H1 (cell line): ENCODE measurements around the gene KCNMB2. TPM values are rescaled to one million over a fixed set of nuclear protein-coding genes. Genes with fewer than 3 reads are reported as not detected.
A peak's percentile ranks its signal among the peaks of the same experiment; 100 is the strongest.

Experiments used
- CTCF ChIA-PET: fragments of 300-600 bp; sonication (Branson Sonifier 250); formaldehyde crosslinking; loops from one replicate; lab custom pipeline; 2021; ENCODE audit not compliant: partially characterized antibody; lab: Charles Lee
- POLR2A ChIA-PET: fragments of 300-600 bp; sonication (Branson Sonifier 250); formaldehyde crosslinking; loops from one replicate; lab custom pipeline; 2021; ENCODE audit warnings: inconsistent platforms; ENCODE audit not compliant: partially characterized antibody; lab: Charles Lee
- DNase-seq, 2 experiments: peaks; one replicate each; pipeline versions ENCODE4 v3.0.0 to v3.0.0-alpha.2; 2010 to 2022; ENCODE audit warnings: low spot score in 2 of 2, low read depth in 1 of 2, mixed read lengths in 1 of 2
- FAIRE-seq: peaks from 2 replicates; lab custom pipeline; 2011; peaks lifted over from hg19 to GRCh38; lab: Jason Lieb, UNC
- H2AFZ ChIP-seq: 2 replicates; pipeline ENCODE4 v1.8.1; 2012; ENCODE audit warnings: low read length, inconsistent platforms
- H2AK5ac ChIP-seq: 2 replicates; pipeline ENCODE4 v1.6.1; 2013; ENCODE audit warnings: low read depth, low read length
- H2BK120ac ChIP-seq: replicated peaks from 2 replicates; pipeline ENCODE3; 2013; ENCODE audit warnings: low read depth, low read length, inconsistent platforms
- H2BK12ac ChIP-seq: 2 replicates; pipeline ENCODE4 v1.6.1; 2013; ENCODE audit warnings: low read depth, low read length
- H2BK15ac ChIP-seq: 2 replicates; pipeline ENCODE4 v1.6.1; 2013; ENCODE audit warnings: low read length
- H2BK20ac ChIP-seq: 2 replicates; pipeline ENCODE4 v1.6.1; 2013; ENCODE audit warnings: low read length
- H2BK5ac ChIP-seq: 2 replicates; pipeline ENCODE4 v1.6.1; 2013; ENCODE audit warnings: low read depth, low read length
- H3K14ac ChIP-seq: 2 replicates; pipeline ENCODE4 v1.6.1; 2013; ENCODE audit warnings: inconsistent platforms; ENCODE audit not compliant: insufficient read length
- H3K18ac ChIP-seq: 2 replicates; pipeline ENCODE4 v1.6.1; 2013; ENCODE audit warnings: low read length; ENCODE audit errors: extremely low read depth
- H3K23ac ChIP-seq: 2 replicates; pipeline ENCODE4 v1.6.1; 2013; ENCODE audit warnings: inconsistent platforms; ENCODE audit not compliant: insufficient read length
- H3K23me2 ChIP-seq: 2 replicates; pipeline ENCODE4 v1.6.1; 2013; ENCODE audit warnings: low read depth, low read length
- H3K27ac ChIP-seq: 2 replicates; pipeline ENCODE4 v1.6.1; 2011; ENCODE audit warnings: low read depth, low read length, inconsistent platforms
- H3K27me3 ChIP-seq, 4 experiments: replicated peaks in 1 of 4; 1 replicate in 1 of 4; 2 replicates in 3 of 4; pipeline versions ENCODE4 v1.6.1 to v1.8.1; 2011 to 2013; ENCODE audit warnings: low read length in 3 of 4, mild to moderate bottlenecking in 3 of 4, inconsistent platforms in 2 of 4, mixed read lengths in 2 of 4, moderate library complexity in 1 of 4; ENCODE audit not compliant: control insufficient read depth in 3 of 4, insufficient read depth in 3 of 4; ENCODE audit errors: extremely low read depth in 1 of 4
- H3K36me3 ChIP-seq, 4 experiments: 2 replicates each; pipeline versions ENCODE4 v1.6.1 to v1.8.1; 2011 to 2013; ENCODE audit warnings: mild to moderate bottlenecking in 4 of 4, low read length in 3 of 4, moderate library complexity in 2 of 4, control low read depth in 1 of 4, inconsistent platforms in 1 of 4; ENCODE audit not compliant: insufficient read depth in 4 of 4, control insufficient read depth in 2 of 4
- H3K4ac ChIP-seq: replicated peaks from 2 replicates; pipeline ENCODE3; 2013; ENCODE audit warnings: low read length, low read depth, mixed read lengths, inconsistent platforms; ENCODE audit not compliant: insufficient read length
- H3K4me1 ChIP-seq, 4 experiments: replicated peaks in 1 of 4; 1 replicate in 1 of 4; 2 replicates in 3 of 4; pipeline versions ENCODE4 v1.6.1 to v1.8.1; 2011 to 2013; ENCODE audit warnings: low read length in 3 of 4, inconsistent platforms in 2 of 4, mixed read lengths in 1 of 4; ENCODE audit not compliant: insufficient read depth in 4 of 4, control insufficient read depth in 3 of 4
- H3K4me2 ChIP-seq, 2 experiments: 2 replicates each; pipeline versions ENCODE4 v1.6.1 to v1.8.1; 2011 to 2013; ENCODE audit warnings: low read depth in 2 of 2, low read length in 2 of 2, control low read depth in 1 of 2, inconsistent platforms in 1 of 2, mild to moderate bottlenecking in 1 of 2; ENCODE audit not compliant: insufficient read depth in 1 of 2
- H3K4me3 ChIP-seq, 4 experiments: fragments of 200-600, 300-600 bp in 1 of 4; sonication (generic), shearing (Covaris generic), sonication (Bioruptor Twin) in 1 of 4; 2 replicates each; pipeline versions ENCODE4 v1.5.1 to v1.8.1; 2011 to 2016; ENCODE audit warnings: low read length in 4 of 4, low read depth in 3 of 4, control low read depth in 2 of 4, inconsistent platforms in 2 of 4, mild to moderate bottlenecking in 2 of 4, mixed read lengths in 1 of 4, moderate library complexity in 1 of 4; ENCODE audit not compliant: insufficient read depth in 2 of 4; ENCODE audit errors: extremely low read depth in 1 of 4
- H3K56ac ChIP-seq: replicated peaks from 2 replicates; pipeline ENCODE3; 2013; ENCODE audit warnings: low read depth, mild to moderate bottlenecking, mixed read lengths, low read length, inconsistent platforms; ENCODE audit not compliant: insufficient read length
- H3K79me1 ChIP-seq: 2 replicates; pipeline ENCODE4 v1.6.1; 2013; ENCODE audit warnings: low read depth, low read length, control low read depth
- H3K79me2 ChIP-seq, 2 experiments: 2 replicates each; pipeline versions ENCODE4 v1.6.1 to v1.8.1; 2012 to 2013; ENCODE audit warnings: low read length in 2 of 2, mild to moderate bottlenecking in 2 of 2, inconsistent platforms in 1 of 2; ENCODE audit not compliant: insufficient read depth in 2 of 2, control insufficient read depth in 1 of 2
- H3K9ac ChIP-seq, 4 experiments: replicated peaks in 1 of 4; 1 replicate in 1 of 4; 2 replicates in 3 of 4; pipeline versions ENCODE4 v1.6.1 to v1.8.1; 2011 to 2013; ENCODE audit warnings: low read depth in 3 of 4, low read length in 3 of 4, control low read depth in 2 of 4, mild to moderate bottlenecking in 2 of 4, moderate library complexity in 2 of 4, inconsistent platforms in 1 of 4; ENCODE audit errors: extremely low read depth in 1 of 4
- H3K9me3 ChIP-seq, 2 experiments: 2 replicates each; pipeline versions ENCODE4 v1.6.1 to v1.8.1; 2012 to 2013; ENCODE audit warnings: mild to moderate bottlenecking in 2 of 2, moderate library complexity in 2 of 2, control low read depth in 1 of 2, inconsistent platforms in 1 of 2, low read depth in 1 of 2, low read length in 1 of 2, mixed read lengths in 1 of 2; ENCODE audit not compliant: insufficient read depth in 2 of 2
- H4K20me1 ChIP-seq, 2 experiments: replicated peaks in 1 of 2; 2 replicates each; pipeline versions ENCODE3 to v1.8.1; 2011 to 2013; ENCODE audit warnings: inconsistent platforms in 2 of 2, low read length in 2 of 2, mild to moderate bottlenecking in 1 of 2; ENCODE audit not compliant: insufficient read depth in 2 of 2, control insufficient read depth in 1 of 2
- H4K5ac ChIP-seq: 2 replicates; pipeline ENCODE4 v1.6.1; 2013; ENCODE audit warnings: low read length, low read depth, mixed read lengths, inconsistent platforms; ENCODE audit not compliant: insufficient read length
- H4K8ac ChIP-seq: 2 replicates; pipeline ENCODE4 v1.8.0; 2013; ENCODE audit warnings: mild to moderate bottlenecking, moderate library complexity, low read length, inconsistent platforms; ENCODE audit not compliant: insufficient read depth; ENCODE audit errors: extremely low read depth
- H4K91ac ChIP-seq: replicated peaks from 2 replicates; pipeline ENCODE3; 2013; ENCODE audit warnings: low read length, mixed read lengths, inconsistent platforms; ENCODE audit not compliant: insufficient read length
- ATF2 ChIP-seq: IDR thresholded peaks from 2 replicates; pipeline ENCODE4 v1.6.1; 2012; ENCODE audit warnings: low read length, inconsistent platforms
- BRCA1 ChIP-seq: IDR thresholded peaks from 2 replicates; pipeline ENCODE4 v1.6.1; 2012; ENCODE audit warnings: low read depth, low read length, improper control_type of control experiment
- CHD1 ChIP-seq: IDR thresholded peaks from 2 replicates; pipeline ENCODE4 v1.6.1; 2012; ENCODE audit warnings: low read depth, low read length, improper control_type of control experiment
- CREB1 ChIP-seq: IDR thresholded peaks from 2 replicates; pipeline ENCODE4 v1.6.1; 2012; ENCODE audit warnings: inconsistent platforms
- EP300 ChIP-seq, 2 experiments: IDR thresholded peaks; 1 replicate in 1 of 2; 2 replicates in 1 of 2; pipeline ENCODE4 v1.6.1; 2011 to 2012; ENCODE audit warnings: low read depth in 2 of 2, low read length in 2 of 2, mild to moderate bottlenecking in 2 of 2, borderline replicate concordance in 1 of 2, inconsistent platforms in 1 of 2, moderate library complexity in 1 of 2
- GTF2F1 ChIP-seq: IDR thresholded peaks from 2 replicates; pipeline ENCODE4 v1.6.1; 2012; ENCODE audit warnings: low read depth, low read length, improper control_type of control experiment, borderline replicate concordance
- HDAC6 ChIP-seq: IDR thresholded peaks from one replicate; pipeline ENCODE4 v1.7.1; 2012; ENCODE audit warnings: low read depth, mild to moderate bottlenecking, inconsistent platforms, low read length, moderate library complexity
- JUN ChIP-seq: IDR thresholded peaks from 2 replicates; pipeline ENCODE4 v1.6.1; 2011; ENCODE audit warnings: low read depth, mild to moderate bottlenecking, improper control_type of control experiment, low read length
- KDM1A ChIP-seq: fragments of 200-600, 300-600 bp; sonication (generic); IDR thresholded peaks from 2 replicates; pipeline ENCODE4 v1.7.1; 2016; ENCODE audit warnings: mild to moderate bottlenecking, low read length, borderline replicate concordance
- SAP30 ChIP-seq: fragments of 300-600 bp; sonication (generic); IDR thresholded peaks from 2 replicates; pipeline ENCODE4 v1.7.1; 2012; ENCODE audit warnings: low read length, moderate library complexity, mild to moderate bottlenecking, inconsistent platforms; ENCODE audit not compliant: insufficient read depth, insufficient replicate concordance
- SUZ12 ChIP-seq: fragments of 200-600 bp; sonication (generic); IDR thresholded peaks from 2 replicates; pipeline ENCODE4 v1.6.1; 2012; ENCODE audit warnings: mild to moderate bottlenecking, inconsistent platforms, low read length, moderate library complexity, mixed read lengths
- TAF7 ChIP-seq: optimal IDR thresholded peaks from 2 replicates; pipeline ENCODE3; 2011; ENCODE audit warnings: low read depth, mild to moderate bottlenecking, inconsistent platforms, low read length, moderate library complexity, borderline replicate concordance
- TEAD4 ChIP-seq: IDR thresholded peaks from 2 replicates; pipeline ENCODE4 v1.6.1; 2012; ENCODE audit warnings: low read depth, low read length, inconsistent platforms, mixed read lengths
- WGBS, 2 experiments: shearing (Covaris generic) in 1 of 2; methylation state at CpG; one replicate each; pipeline versions ENCODE4 v1.1.6 to v1.1.7; 2013 to 2015; ENCODE audit warnings: low lambda C conversion rate in 2 of 2, mixed read lengths in 2 of 2, inconsistent platforms in 1 of 2, low coverage in 1 of 2, missing lambda C conversion rate in 1 of 2; ENCODE audit not compliant: insufficient replicate concordance in 2 of 2, insufficient coverage in 1 of 2, insufficient read length in 1 of 2; ENCODE audit errors: extremely low coverage in 1 of 2, missing lambda C conversion rate in 1 of 2; 5-methylcytosine and 5-hydroxymethylcytosine counted together
- polyA plus RNA-seq, 7 experiments: library from polyadenylated mRNA; depleted of rRNA in 3 of 7; stranded (reverse) in 5 of 7; unstranded in 2 of 7; fragments of >200 nt in 5 of 7; fragments of 200-250 nt in 2 of 7; gene quantifications; 1 replicate in 5 of 7; 2 replicates in 1 of 7; 4 replicates in 1 of 7; pipeline versions ENCODE4 v1.2.1 to v1.2.3, GENCODE V29; 2011 to 2013; ENCODE audit warnings: missing spikeins in 2 of 7, mixed read lengths in 2 of 7
- total RNA-seq: library from RNA; stranded (reverse); fragmentation: NEBNext Ultra II Directional; extraction: Animal tissue kit (Norgen Biotek cat#: 25700); gene quantifications from 2 replicates; pipeline ENCODE4 v1.2.1, GENCODE V29; 2021

KCNMB2 gene
- total and polyA plus RNA-seq, 2 of the 8 experiments (the other 6 are each of a cell fraction or from before 2014, with no cell fraction given) = not detected

DNA sequence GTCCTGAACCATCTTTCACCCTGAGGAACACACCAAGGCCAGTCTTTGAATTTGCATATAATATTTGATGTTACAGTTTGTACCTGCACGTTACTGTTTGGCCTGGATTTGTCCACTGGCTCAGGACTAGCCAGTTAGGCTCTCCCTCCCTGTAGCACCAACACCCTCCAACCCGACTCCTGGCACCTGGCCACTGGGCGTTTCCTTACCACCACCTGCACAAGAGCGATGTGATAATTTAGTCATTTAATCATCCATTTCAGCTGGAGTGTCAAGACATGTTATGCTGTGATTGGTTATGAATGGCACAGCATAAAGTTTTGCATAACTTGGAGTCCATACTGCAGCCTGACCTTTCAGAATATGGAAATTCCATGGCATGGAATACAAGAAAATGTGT, 242.4 kb downstream of the KCNMB2 start:
- no peaks in the 10 kb centered on the region for H3K4me1 ChIP-seq
- H2AK5ac ChIP-seq = no peak overlapping the region
- H4K5ac ChIP-seq = no peak overlapping the region
- WGBS, 2 experiments = 93% methylated on average over 4 of the region's 4 CpGs; no CpG with 5 or more reads in 1 of the 2 experiments
- no peaks in the 10 kb centered on the region for H3K79me1 ChIP-seq
- no peak overlapping the region for H3K18ac ChIP-seq
- H2BK120ac ChIP-seq = no peak overlapping the region
- H3K23me2 ChIP-seq = no peaks in the 10 kb centered on the region
- H2BK15ac ChIP-seq = no peak overlapping the region
- peak overlapping the region in 1 of 4 experiments; percentile 37; a peak in 1 of 7 replicates for H3K9ac ChIP-seq
- no peak overlapping the region for H2AFZ ChIP-seq
- H3K27ac ChIP-seq = no peak overlapping the region
- no peaks in the 10 kb centered on the region for H3K9me3 ChIP-seq
- DNase-seq = no peak
- H2BK12ac ChIP-seq = no peak overlapping the region
- H3K14ac ChIP-seq = no peak overlapping the region
- H2BK5ac ChIP-seq = no peak overlapping the region
- CTCF ChIA-PET = no interaction called here
- H4K20me1 ChIP-seq = no peaks in the 10 kb centered on the region
- H3K23ac ChIP-seq = no peak overlapping the region
- H4K91ac ChIP-seq = no peak overlapping the region
- no peak overlapping the region for H4K8ac ChIP-seq
- POLR2A ChIA-PET = no interaction called here
- no peak for FAIRE-seq
- H3K4me2 ChIP-seq = no peak overlapping the region
- no peaks in the 10 kb centered on the region for H3K36me3 ChIP-seq
- no peaks in the 10 kb centered on the region for H3K27me3 ChIP-seq
- no peak overlapping the region for H2BK20ac ChIP-seq
- H3K79me2 ChIP-seq = no peaks in the 10 kb centered on the region
- H3K4me3 ChIP-seq = no peak overlapping the region
- H3K4ac ChIP-seq = no peak overlapping the region
- H3K56ac ChIP-seq = no peak overlapping the region
- TF ChIP-seq KDM1A (no peak), HDAC6 (no peak), BRCA1 (no peak), JUN (no peak), CREB1 (no peak), TEAD4 (no peak), GTF2F1 (no peak), CHD1 (no peak), TAF7 (no peak), SUZ12 (no peak), SAP30 (no peak), EP300 (IDR thresholded peaks at IDR 0.05; ENCODE audit: borderline replicate concordance in 1 of 2, low read depth in 2 of 2, low read length in 2 of 2) (no peak), ATF2 (no peak)
